IMR-90 (cell line): Measurements from ENCODE around the gene DGAT2. TPM values are rescaled to one million over a fixed set of nuclear protein-coding genes. Genes with fewer than 3 reads are reported as not detected.

Experiments used
- ATAC-seq: fragments of 200-7000 bp; cut with Tn5 transposase; 2 replicates; pipeline ENCODE4 v1.9.1; 2020; ENCODE audit warnings: low read depth, mild to moderate bottlenecking, moderate library complexity
- BruUV-seq: library from RNA; stranded (reverse); fragments of 400-500 nt; replicated peaks from 2 replicates; lab custom pipeline; 2021; lab: Mats Ljungman, UMichigan
- CTCF ChIA-PET: fragments of 300-600 bp; formaldehyde crosslinking; extraction: SDS; loops from one replicate; lab custom pipeline; 2021; ENCODE audit warnings: antibody characterized with exemption; lab: Yijun Ruan, JAX
- POLR2A ChIA-PET: fragments of 300-600 bp; sonication (Branson Sonifier 250); formaldehyde crosslinking; loops from one replicate; lab custom pipeline; 2022; ENCODE audit warnings: antibody characterized with exemption; ENCODE audit not compliant: unreplicated experiment; lab: Charles Lee
- DNase-seq: peaks from one replicate; pipeline ENCODE4 v3.0.0; 2013
- H2AFZ ChIP-seq: replicated peaks from 2 replicates; pipeline ENCODE3; 2013; ENCODE audit warnings: low read length, mild to moderate bottlenecking; ENCODE audit not compliant: poor library complexity
- H2AK5ac ChIP-seq: 2 replicates; pipeline ENCODE4 v1.6.1; 2013; ENCODE audit warnings: low read depth, low read length, inconsistent platforms
- H2AK9ac ChIP-seq: replicated peaks from 2 replicates; pipeline ENCODE3; 2013; ENCODE audit warnings: mild to moderate bottlenecking, low read depth, low read length, moderate library complexity; ENCODE audit not compliant: poor library complexity
- H2BK120ac ChIP-seq: 2 replicates; pipeline ENCODE4 v1.6.1; 2013; ENCODE audit warnings: low read depth, low read length, inconsistent platforms
- H2BK15ac ChIP-seq: 3 replicates; pipeline ENCODE4 v1.6.1; 2013; ENCODE audit warnings: low read depth, low read length, inconsistent platforms
- H2BK20ac ChIP-seq: 2 replicates; pipeline ENCODE4 v1.6.1; 2013; ENCODE audit warnings: low read depth, mild to moderate bottlenecking, inconsistent platforms, low read length, moderate library complexity
- H2BK5ac ChIP-seq: 2 replicates; pipeline ENCODE4 v1.6.1; 2013; ENCODE audit warnings: mild to moderate bottlenecking, low read depth, low read length, inconsistent platforms; ENCODE audit not compliant: poor library complexity, severe bottlenecking
- H3K14ac ChIP-seq: replicated peaks from 2 replicates; pipeline ENCODE4 v1.6.1; 2013; ENCODE audit warnings: low read depth, low read length, inconsistent platforms
- H3K18ac ChIP-seq: 2 replicates; pipeline ENCODE4 v1.6.1; 2013; ENCODE audit warnings: low read depth, low read length, control low read depth
- H3K23ac ChIP-seq: 2 replicates; pipeline ENCODE4 v1.6.1; 2013; ENCODE audit warnings: low read depth, low read length, inconsistent platforms
- H3K27ac ChIP-seq: 2 replicates; pipeline ENCODE4 v1.5.1; 2013; ENCODE audit warnings: mild to moderate bottlenecking, control low read depth, low read length; ENCODE audit not compliant: insufficient read depth
- H3K27me3 ChIP-seq: 2 replicates; pipeline ENCODE4 v1.6.1; 2013; ENCODE audit warnings: low read length; ENCODE audit not compliant: control insufficient read depth, insufficient read depth
- H3K36me3 ChIP-seq: 2 replicates; pipeline ENCODE4 v1.6.1; 2013; ENCODE audit warnings: low read length, mixed read lengths; ENCODE audit not compliant: control insufficient read depth, insufficient read depth
- H3K4ac ChIP-seq: 2 replicates; pipeline ENCODE4 v1.6.1; 2013; ENCODE audit warnings: low read depth, low read length, inconsistent platforms
- H3K4me1 ChIP-seq: 2 replicates; pipeline ENCODE4 v1.6.1; 2013; ENCODE audit warnings: low read length, mixed read lengths; ENCODE audit not compliant: control insufficient read depth, insufficient read depth
- H3K4me2 ChIP-seq: 2 replicates; pipeline ENCODE4 v1.6.1; 2013; ENCODE audit warnings: low read depth, mild to moderate bottlenecking, control low read depth, low read length, moderate library complexity
- H3K4me3 ChIP-seq: 2 replicates; pipeline ENCODE4 v1.5.1; 2013; ENCODE audit warnings: low read depth, mild to moderate bottlenecking, control low read depth, low read length, moderate library complexity; ENCODE audit not compliant: insufficient read depth
- H3K56ac ChIP-seq: 2 replicates; pipeline ENCODE4 v1.6.1; 2013; ENCODE audit warnings: low read length, inconsistent platforms; ENCODE audit not compliant: insufficient read depth; ENCODE audit errors: extremely low read depth
- H3K79me1 ChIP-seq, 2 experiments: 2 replicates each; pipeline ENCODE4 v1.6.1; 2013; ENCODE audit warnings: low read length in 2 of 2, inconsistent platforms in 1 of 2, low read depth in 1 of 2
- H3K9ac ChIP-seq: 2 replicates; pipeline ENCODE4 v1.6.1; 2013; ENCODE audit warnings: low read depth, low read length, control low read depth
- H3K9me1 ChIP-seq: 2 replicates; pipeline ENCODE4 v1.6.1; 2013; ENCODE audit warnings: low read length, inconsistent platforms; ENCODE audit not compliant: insufficient read depth
- H3K9me3 ChIP-seq: 2 replicates; pipeline ENCODE4 v1.6.1; 2013; ENCODE audit warnings: low read length; ENCODE audit not compliant: control insufficient read depth, insufficient read depth
- H4K20me1 ChIP-seq: 2 replicates; pipeline ENCODE4 v1.6.1; 2013; ENCODE audit warnings: low read length, inconsistent platforms; ENCODE audit not compliant: insufficient read depth
- H4K5ac ChIP-seq: 2 replicates; pipeline ENCODE4 v1.6.1; 2013; ENCODE audit warnings: mild to moderate bottlenecking, low read depth, low read length, control low read depth
- H4K8ac ChIP-seq, 2 experiments: 2 replicates each; pipeline ENCODE4 v1.6.1; 2013; ENCODE audit warnings: low read depth in 2 of 2, low read length in 2 of 2, control low read depth in 1 of 2, inconsistent platforms in 1 of 2
- H4K91ac ChIP-seq: 2 replicates; pipeline ENCODE4 v1.6.1; 2013; ENCODE audit warnings: low read depth, low read length, inconsistent platforms; ENCODE audit not compliant: insufficient read depth
- BHLHE40 ChIP-seq: fragments of 150-350 bp; IDR thresholded peaks from 2 replicates; pipeline ENCODE4 v1.6.1; 2016; ENCODE audit warnings: mild to moderate bottlenecking, low read depth, low read length
- CEBPB ChIP-seq: IDR thresholded peaks from 2 replicates; pipeline ENCODE4 v1.6.1; 2012; ENCODE audit warnings: low read depth, low read length, improper control_type of control experiment
- CHD1 ChIP-seq: IDR thresholded peaks from 2 replicates; pipeline ENCODE4 v1.6.1; 2012; ENCODE audit warnings: low read depth, low read length, improper control_type of control experiment
- CTCF ChIP-seq: conservative IDR thresholded peaks from 2 replicates; pipeline ENCODE4 v1.5.1; 2012; ENCODE audit warnings: mild to moderate bottlenecking, low read depth, low read length, improper control_type of control experiment
- ELK1 ChIP-seq: fragments of 150-350 bp; IDR thresholded peaks from 2 replicates; pipeline ENCODE4 v1.6.1; 2016; ENCODE audit warnings: low read depth, mild to moderate bottlenecking, low read length, moderate library complexity, borderline replicate concordance
- FOS ChIP-seq: fragments of 150-350 bp; IDR thresholded peaks from 2 replicates; pipeline ENCODE4 v1.6.1; 2016; ENCODE audit warnings: low read depth, low read length
- MAFK ChIP-seq: IDR thresholded peaks from 2 replicates; pipeline ENCODE4 v1.6.1; 2012; ENCODE audit warnings: low read depth, low read length, improper control_type of control experiment
- MAZ ChIP-seq: IDR thresholded peaks from 2 replicates; pipeline ENCODE4 v1.6.1; 2012; ENCODE audit warnings: low read depth, mild to moderate bottlenecking, low read length, improper control_type of control experiment, moderate library complexity, borderline replicate concordance
- MXI1 ChIP-seq: IDR thresholded peaks from 2 replicates; pipeline ENCODE4 v1.6.1; 2012; ENCODE audit warnings: low read depth, mild to moderate bottlenecking, low read length, moderate library complexity, borderline replicate concordance
- NFE2L2 ChIP-seq: fragments of 150-350 bp; IDR thresholded peaks from 2 replicates; pipeline ENCODE4 v1.6.1; 2016; ENCODE audit warnings: low read depth, mild to moderate bottlenecking, low read length
- POLR2A ChIP-seq: IDR thresholded peaks from 2 replicates; pipeline ENCODE4 v1.6.1; 2012; ENCODE audit warnings: mild to moderate bottlenecking, low read depth, low read length
- RAD21 ChIP-seq: IDR thresholded peaks from 2 replicates; pipeline ENCODE4 v1.6.1; 2012; ENCODE audit warnings: low read length, improper control_type of control experiment
- RCOR1 ChIP-seq: IDR thresholded peaks from 2 replicates; pipeline ENCODE4 v1.6.1; 2012; ENCODE audit warnings: mild to moderate bottlenecking, low read length, improper control_type of control experiment; ENCODE audit not compliant: insufficient replicate concordance
- RFX5 ChIP-seq: IDR thresholded peaks from 2 replicates; pipeline ENCODE4 v1.8.0; 2012; ENCODE audit warnings: low read depth, mild to moderate bottlenecking, low read length, moderate library complexity
- SMC3 ChIP-seq: fragments of 150-350 bp; IDR thresholded peaks from 2 replicates; pipeline ENCODE4 v1.6.1; 2016; ENCODE audit warnings: low read depth, mild to moderate bottlenecking, antibody characterized with exemption, low read length, moderate library complexity
- USF2 ChIP-seq: fragments of 150-350 bp; IDR thresholded peaks from 2 replicates; pipeline ENCODE4 v1.6.1; 2017; ENCODE audit warnings: mild to moderate bottlenecking, antibody characterized with exemption, low read length, low read depth
- WGBS, 2 experiments: methylation state at CpG; one replicate each; pipeline versions ENCODE4 v1.1.5 to v1.1.7; 2013; ENCODE audit warnings: missing lambda C conversion rate in 2 of 2; ENCODE audit not compliant: insufficient read length in 1 of 2; ENCODE audit errors: extremely low coverage in 2 of 2; 5-methylcytosine and 5-hydroxymethylcytosine counted together
- dilution Hi-C: fragments of 300-500 bp; cut with HindIII; formaldehyde crosslinking; loops from one replicate; pipeline ENCODE4 v1.14.3; 2018; ENCODE audit warnings: low sequenced_read_pairs; ENCODE audit not compliant: unreplicated experiment
- in situ Hi-C: fragments of 300-500 bp; cut with MboI; formaldehyde crosslinking; loops from 3 replicates; pipeline ENCODE4 v1.14.3; 2019; ENCODE audit warnings: low sequenced_read_pairs, inconsistent platforms, mixed read lengths
- intact Hi-C: fragments of 100-400 bp; cut with micrococcal nuclease; formaldehyde crosslinking; loops from 2 replicates; pipeline ENCODE4 v1.10.0; 2022
- polyA plus RNA-seq, 3 experiments: library from polyadenylated mRNA; depleted of rRNA; stranded (reverse); fragments of >200 nt; gene quantifications; 2 replicates each; pipeline ENCODE4 v1.2.3, GENCODE V29; 2012; ENCODE audit warnings: low replicate concordance in 1 of 3
- total RNA-seq: library from RNA; depleted of rRNA; stranded (reverse); fragments of >200 nt; gene quantifications from 2 replicates; pipeline ENCODE4 v1.2.3, GENCODE V29; 2012

Gene DGAT2
- total and polyA plus RNA-seq, 2 of the 4 experiments (the other 2 are of a cell fraction), result 2.3 to 2.4 TPM

GRCh38 chr11:75814363-75814676 lies 45.7 kb downstream of the DGAT2 start:
- DNase-seq (no peak), ATAC-seq (peak; percentile 27)
- in situ Hi-C loops, result no loop called here
- H3K27ac ChIP-seq, result peak overlapping the region; percentile 24
- H3K27me3 ChIP-seq, result peaks cover 3% of the 10 kb centered on the region; the same call in 1 of the 2 replicates
- peak overlapping the region; percentile 59 for H3K4me3 ChIP-seq
- H3K4me2 ChIP-seq, result peak overlapping the region; percentile 84
- H3K23ac ChIP-seq, result peak overlapping the region; percentile 79
- H2AFZ ChIP-seq, result peak overlapping the region; percentile 99
- H4K20me1 ChIP-seq, result peaks cover 8% of the 10 kb centered on the region; the same call in 1 of the 2 replicates
- ChIA-PET POLR2A (no interaction called here), CTCF (interaction anchor here (0.7 to 1.1 kb wide), 2 partner anchors 11 to 104 kb away, joined by 4 to 6 read pairs; no protein-coding TSS in a partner anchor)
- H4K5ac ChIP-seq, result peak overlapping the region; percentile 25; the same call in 1 of the 2 replicates
- dilution Hi-C loops, result no loop called here
- intact Hi-C loops, result no loop called here
- peaks cover 8% of the 10 kb centered on the region for H3K4me1 ChIP-seq
- no peak overlapping the region for H3K18ac ChIP-seq
- H3K36me3 ChIP-seq, result no peaks in the 10 kb centered on the region
- H3K56ac ChIP-seq, result no peak overlapping the region
- H2BK20ac ChIP-seq, result peak overlapping the region; percentile 6; the same call in 1 of the 2 replicates
- H4K8ac ChIP-seq, result peak overlapping the region; percentile 66 to 91
- no CpG with 5 or more reads among the region's 12 CpGs for WGBS, 2 experiments
- BruUV-seq, result no TSS peak
- H2BK120ac ChIP-seq, result peak overlapping the region; percentile 36; the same call in 1 of the 2 replicates
- no peak overlapping the region; the same call in 1 of the 2 replicates for H2AK5ac ChIP-seq
- H4K91ac ChIP-seq, result peak overlapping the region; percentile 59; the same call in 1 of the 2 replicates
- peaks cover 18 to 31% of the 10 kb centered on the region in 2 experiments; a peak in 3 of 4 replicates for H3K79me1 ChIP-seq
- peak overlapping the region; percentile 14 for H2BK5ac ChIP-seq
- peak overlapping the region; percentile 68 for H3K4ac ChIP-seq
- TF ChIP-seq CEBPB, result no peak
- TF ChIP-seq POLR2A, result no peak
- no peak for TF ChIP-seq MXI1
- TF ChIP-seq RCOR1, result no peak
- no peak for TF ChIP-seq MAZ
- no peak for TF ChIP-seq MAFK
- no peak for TF ChIP-seq FOS
- no peak for TF ChIP-seq BHLHE40
- no peak for TF ChIP-seq RFX5
- TF ChIP-seq CTCF, result no peak
- TF ChIP-seq ELK1, result no peak
- no peak for TF ChIP-seq NFE2L2
- no peak for TF ChIP-seq USF2
- TF ChIP-seq CHD1, result no peak
- TF ChIP-seq RAD21, result no peak
- TF ChIP-seq SMC3, result no peak
- no peaks in the 10 kb centered on the region for H3K9me3 ChIP-seq
- H3K9ac ChIP-seq, result peak overlapping the region; percentile 43
- H2BK15ac ChIP-seq, result peak overlapping the region; percentile 31; the same call in 1 of the 3 replicates
- no peaks in the 10 kb centered on the region for H3K9me1 ChIP-seq
- peak overlapping the region; percentile 65 for H3K14ac ChIP-seq
- peak overlapping the region; percentile 93 for H2AK9ac ChIP-seq
